ENCODE data around the gene CADM2.

DNA sequence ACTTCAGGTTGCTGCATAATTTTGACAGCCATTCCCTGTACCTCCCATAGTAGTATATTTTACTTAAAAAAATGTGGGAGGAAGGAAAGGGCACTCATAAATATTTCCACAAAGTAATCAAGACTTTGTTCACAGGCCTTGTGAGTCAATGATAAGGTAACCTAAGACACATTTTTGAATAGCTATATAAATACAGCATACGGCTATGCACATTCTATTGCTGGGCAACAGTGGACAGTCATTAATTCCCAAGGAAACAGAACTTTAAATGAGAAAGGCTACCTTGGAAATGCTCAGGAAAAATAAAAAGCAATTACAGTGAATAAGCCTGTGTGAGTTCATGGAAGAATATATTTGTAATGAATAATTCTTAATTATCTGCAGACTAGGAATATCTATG lies 144.0 kb downstream of the CADM2 start:
- TF ChIP-seq POLR2A (IDR thresholded peaks at IDR 0.05; ENCODE audit: low read length), result no peak
- TF ChIP-seq GATA1 (IDR thresholded peaks at IDR 0.05; ENCODE audit: low read depth, low read length), result no peak

Data from erythroblast (primary cell).